IPS DF 6.9 (cell line): Measurements from ENCODE around the gene TBC1D12.

Experiments
- DNase-seq: peaks from one replicate; pipeline ENCODE4 v3.0.0-alpha.2; 2013; ENCODE audit warnings: low read depth, low spot score
- H3K27ac ChIP-seq: one replicate; pipeline ENCODE4 v1.5.1; 2013; ENCODE audit warnings: low read length, control low read depth
- H3K27me3 ChIP-seq: 2 replicates; pipeline ENCODE4 v1.6.1; 2013; ENCODE audit warnings: mild to moderate bottlenecking, low read length; ENCODE audit not compliant: control insufficient read depth, insufficient read depth
- H3K36me3 ChIP-seq: 2 replicates; pipeline ENCODE4 v1.6.1; 2013; ENCODE audit warnings: low read length; ENCODE audit not compliant: control insufficient read depth, insufficient read depth
- H3K4me1 ChIP-seq: 2 replicates; pipeline ENCODE4 v1.6.1; 2013; ENCODE audit warnings: low read length; ENCODE audit not compliant: control insufficient read depth, insufficient read depth
- H3K4me3 ChIP-seq: 2 replicates; pipeline ENCODE4 v1.5.1; 2013; ENCODE audit warnings: mild to moderate bottlenecking, low read length
- H3K9me3 ChIP-seq: 2 replicates; pipeline ENCODE4 v1.6.1; 2013; ENCODE audit warnings: low read length, inconsistent platforms; ENCODE audit not compliant: control insufficient read depth, insufficient read depth

The TBC1D12 gene

DNA sequence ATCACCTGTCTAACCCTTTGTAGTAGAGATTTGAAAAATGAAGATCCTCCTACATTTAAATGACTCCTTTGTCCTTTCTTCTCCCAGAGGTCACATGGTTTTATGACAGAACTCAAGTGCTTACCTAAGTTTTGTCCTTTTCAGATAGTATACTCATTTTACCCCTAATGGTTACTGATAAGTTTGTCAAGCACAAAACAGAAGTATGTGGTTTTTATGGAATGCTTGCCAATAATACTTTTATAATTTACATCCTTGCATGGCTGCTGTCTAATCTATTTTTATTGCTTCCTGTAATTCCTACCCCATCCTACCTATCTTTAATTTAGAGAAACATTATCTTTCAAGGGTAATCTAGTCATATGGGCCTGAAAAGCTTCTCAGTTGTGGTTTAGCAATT is 180.8 kb downstream of the TBC1D12 start:
- Histone ChIP-seq H3K4me3 (no peak overlapping the region), H3K36me3 (peaks cover 5% of the 10 kb centered on the region; the same call in 1 of the 2 replicates), H3K27ac (no peak overlapping the region), H3K4me1 (no peaks in the 10 kb centered on the region), H3K9me3 (no peaks in the 10 kb centered on the region), H3K27me3 (no peaks in the 10 kb centered on the region)
- no peak for DNase-seq
